ENCODE results near the gene ELFN1.

ELFN1 gene

DNA sequence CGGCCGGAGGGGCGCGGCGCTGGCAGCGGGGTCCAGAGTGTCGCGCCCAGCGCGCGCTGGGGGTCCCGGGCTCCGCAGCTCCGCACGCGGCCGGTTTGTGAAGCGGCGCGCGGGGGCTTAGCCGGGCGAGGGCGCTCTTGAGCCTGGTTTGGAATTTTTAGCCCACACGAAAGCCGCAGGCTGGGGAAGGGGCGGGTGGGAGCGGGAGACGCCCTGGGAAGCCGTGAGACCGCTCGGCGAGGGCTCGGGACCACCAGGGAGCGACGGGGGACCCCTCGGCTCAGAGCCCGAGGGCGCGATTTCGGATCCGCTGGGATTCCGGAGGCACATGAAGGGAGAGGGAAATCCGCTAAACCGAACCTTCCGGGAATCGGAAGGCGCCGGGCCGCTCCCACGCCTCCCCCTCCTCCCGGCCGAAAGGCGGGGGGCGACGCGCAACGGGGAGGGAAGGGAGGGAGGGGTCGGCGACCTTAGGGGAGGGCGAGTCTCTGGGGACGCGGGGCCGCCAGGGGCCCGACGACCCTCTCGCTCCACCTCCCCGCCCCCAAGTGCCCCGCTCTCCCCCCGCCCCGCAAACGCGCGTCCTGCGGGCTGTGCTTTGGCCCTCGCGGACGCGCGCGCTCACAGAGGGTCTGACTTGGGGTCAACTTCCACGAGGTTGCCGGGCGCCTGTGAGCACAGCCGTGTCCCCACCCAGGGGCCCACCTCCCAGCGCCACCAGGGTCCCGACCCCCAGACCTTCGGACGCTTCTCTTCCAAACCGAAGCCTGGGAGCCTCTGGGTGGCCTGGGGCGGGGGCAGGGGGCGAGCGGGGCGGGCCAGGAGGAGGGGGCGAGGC, 5.1 kb upstream of the ELFN1 start:
- DNase-seq, result no peak

DNA sequence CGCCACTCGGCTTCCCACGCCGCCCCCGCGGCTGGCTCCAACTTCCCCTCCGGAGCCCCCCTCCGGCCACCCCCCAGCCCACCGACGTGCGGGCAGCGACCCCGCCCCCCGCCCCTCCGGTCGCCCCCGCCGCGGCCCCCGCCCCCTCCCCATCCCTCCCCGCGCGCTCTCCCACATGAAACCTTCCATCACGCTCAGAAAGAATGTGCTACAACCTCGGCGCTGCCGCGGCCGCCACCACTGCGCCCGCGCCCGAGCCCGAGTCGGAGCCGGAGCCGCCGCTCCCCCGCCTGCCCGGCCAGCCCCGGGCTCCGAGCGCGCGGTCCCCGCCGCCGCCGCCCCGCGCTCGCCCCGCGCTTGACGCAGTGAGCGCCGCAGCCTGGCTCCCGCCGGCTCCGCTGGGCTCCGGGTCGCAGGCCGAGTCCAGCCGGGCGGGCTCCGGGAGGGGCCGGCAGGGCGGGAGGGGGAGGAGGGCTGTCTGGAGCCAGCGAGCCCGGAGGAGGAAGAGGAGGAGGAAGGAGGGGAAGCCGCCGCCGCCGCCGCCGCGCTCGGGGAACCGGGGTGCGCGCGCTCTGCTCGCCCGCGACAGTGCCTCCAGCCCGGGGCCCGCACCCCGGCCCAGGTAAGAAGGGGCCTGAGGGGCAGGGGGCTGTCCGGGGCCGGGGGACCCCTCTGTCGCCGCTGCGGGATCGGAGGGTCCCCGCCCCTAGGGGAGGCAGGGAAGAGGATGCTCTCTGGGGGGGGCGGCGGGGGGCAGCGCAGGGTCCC, 4.3 kb upstream of the ELFN1 start:
- DNase-seq, result no peak

DNA sequence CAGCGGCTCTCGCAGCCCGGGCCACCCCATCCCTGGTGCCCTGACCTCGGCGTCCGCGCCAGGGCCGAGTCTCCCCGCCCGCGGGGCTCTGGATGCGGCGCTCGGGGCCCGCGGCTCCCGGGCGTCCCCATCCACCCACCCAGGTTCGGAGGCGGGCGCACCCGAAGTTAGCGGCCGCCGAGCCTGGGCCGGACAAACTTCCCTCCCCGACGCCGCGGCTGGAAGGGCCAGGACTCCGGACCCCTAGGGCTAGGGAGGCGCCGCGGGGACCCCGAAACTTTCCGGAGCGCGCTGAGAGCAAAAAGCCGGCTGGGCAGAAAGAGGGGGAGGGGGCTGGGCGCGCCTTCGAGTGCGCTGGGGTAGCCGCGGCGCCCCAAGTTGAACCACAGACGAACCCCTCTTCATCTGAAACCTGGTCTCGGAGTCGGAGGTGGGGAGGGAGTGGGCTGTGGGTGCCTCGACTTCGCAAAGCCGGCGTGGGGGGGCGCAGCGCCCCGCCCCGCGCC, 3.7 kb upstream of the ELFN1 start:
- DNase-seq, result no peak

DNA sequence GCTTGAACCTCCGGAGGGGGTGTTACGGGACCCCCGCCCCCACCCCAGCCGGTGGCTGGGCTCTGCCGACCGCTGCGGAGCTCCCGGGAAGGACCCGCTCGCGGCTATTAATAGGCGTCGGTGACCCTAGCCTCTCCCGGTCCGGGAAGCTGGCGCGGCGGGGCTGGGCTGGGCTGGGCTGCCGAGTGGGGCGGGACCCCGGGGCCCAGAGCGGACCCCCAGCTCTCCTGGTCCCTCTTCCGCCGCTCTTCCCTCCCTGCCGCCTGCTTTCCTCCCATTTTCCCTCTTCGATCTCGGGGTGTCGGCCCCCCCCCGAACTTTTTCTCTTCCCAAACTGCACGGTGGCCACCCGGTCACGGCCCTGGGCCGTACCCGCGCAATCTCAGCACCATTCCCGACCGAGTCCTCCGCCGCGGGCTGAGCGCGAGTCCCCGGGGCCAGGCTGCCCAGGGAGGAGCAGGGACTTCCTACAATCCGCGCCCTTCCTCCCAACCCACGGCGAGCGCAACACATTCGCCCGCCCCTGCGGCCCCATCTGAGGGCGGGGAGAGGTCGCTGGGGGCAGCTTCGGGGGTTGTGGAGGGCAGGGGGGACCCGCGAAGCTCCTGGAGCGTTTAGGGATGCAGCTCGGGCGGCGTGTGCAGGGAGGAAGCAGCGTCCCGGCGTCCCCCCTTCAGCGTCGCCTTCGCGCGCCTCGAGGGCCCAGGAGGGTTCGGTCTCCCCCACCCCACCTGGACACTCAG, 3.1 kb upstream of the ELFN1 start:
- DNase-seq, result no peak

DNA sequence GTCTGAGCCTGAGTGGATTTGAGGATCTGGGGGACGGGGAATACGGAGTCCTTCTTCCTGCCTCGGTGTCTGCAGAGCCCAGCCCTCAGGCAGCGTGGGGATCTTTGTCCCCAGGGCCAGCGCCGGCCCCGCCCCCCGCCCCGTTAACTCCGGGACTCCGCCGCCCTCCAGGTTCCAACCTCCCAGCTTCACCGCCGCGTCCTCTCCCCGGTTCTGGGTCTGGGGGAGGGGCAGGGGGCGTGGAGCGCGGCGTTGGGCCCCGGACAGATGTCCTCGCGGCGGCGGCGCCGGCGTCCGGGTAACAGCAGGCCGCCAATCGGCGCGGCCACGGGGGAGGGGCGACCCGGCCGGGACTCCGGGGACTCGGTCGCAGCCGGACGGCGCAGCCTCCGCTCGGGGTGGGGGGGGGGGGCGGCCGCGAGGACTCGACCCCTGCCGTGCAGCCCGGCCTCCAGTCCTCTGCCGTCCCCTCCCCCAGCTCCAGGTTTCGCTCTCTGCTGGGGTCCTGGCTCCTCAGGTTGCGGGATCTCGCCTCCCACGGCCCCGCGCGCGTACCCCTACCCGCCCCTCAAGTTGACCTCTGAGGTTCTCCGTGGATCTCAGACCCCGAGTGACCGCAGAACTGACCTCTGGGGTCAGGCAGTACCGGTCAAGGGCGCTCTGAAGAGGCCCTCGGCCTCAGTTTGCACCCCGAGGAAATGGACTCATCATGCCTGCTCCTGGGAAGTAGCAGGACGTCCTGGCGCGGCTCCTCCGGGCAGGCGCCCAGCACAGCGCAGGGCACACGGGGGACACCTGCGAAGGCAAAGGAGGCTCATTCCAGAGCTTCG, 2.3 kb upstream of the ELFN1 start:
- DNase-seq, result no peak

DNA sequence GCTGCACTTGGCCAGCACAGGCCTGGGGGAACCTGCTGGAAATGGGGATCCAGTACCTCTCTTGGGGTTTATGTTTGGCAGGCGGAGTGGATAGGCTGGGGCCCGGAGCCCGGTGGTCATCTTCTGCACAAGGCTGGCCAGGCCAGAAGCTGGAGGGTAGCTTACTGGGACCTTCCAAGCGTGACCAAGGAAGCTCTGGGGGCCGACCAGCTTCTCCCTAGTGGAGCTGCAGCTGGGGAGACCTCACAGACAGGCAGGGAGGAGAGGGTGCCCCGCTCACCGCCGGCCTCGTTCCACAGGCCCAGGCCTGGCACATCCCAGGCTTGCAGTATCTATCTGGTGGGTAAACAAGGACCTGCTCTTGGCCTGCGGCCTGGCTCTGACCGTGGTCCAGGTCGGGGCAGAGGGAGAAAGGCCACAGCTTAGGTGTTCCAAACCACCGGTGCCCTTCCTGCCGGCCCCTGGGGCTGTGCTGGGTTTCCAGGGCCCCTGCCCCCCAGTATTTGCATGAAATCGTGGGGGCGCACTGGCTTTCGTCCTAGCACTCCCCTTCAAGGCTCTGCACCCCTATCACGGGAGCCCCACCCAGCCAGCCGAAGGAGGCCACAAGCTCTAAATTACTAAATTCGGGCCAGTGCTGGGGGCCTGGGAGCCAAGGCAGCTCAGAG, 1.5 kb upstream of the ELFN1 start:
- no peak for DNase-seq

DNA sequence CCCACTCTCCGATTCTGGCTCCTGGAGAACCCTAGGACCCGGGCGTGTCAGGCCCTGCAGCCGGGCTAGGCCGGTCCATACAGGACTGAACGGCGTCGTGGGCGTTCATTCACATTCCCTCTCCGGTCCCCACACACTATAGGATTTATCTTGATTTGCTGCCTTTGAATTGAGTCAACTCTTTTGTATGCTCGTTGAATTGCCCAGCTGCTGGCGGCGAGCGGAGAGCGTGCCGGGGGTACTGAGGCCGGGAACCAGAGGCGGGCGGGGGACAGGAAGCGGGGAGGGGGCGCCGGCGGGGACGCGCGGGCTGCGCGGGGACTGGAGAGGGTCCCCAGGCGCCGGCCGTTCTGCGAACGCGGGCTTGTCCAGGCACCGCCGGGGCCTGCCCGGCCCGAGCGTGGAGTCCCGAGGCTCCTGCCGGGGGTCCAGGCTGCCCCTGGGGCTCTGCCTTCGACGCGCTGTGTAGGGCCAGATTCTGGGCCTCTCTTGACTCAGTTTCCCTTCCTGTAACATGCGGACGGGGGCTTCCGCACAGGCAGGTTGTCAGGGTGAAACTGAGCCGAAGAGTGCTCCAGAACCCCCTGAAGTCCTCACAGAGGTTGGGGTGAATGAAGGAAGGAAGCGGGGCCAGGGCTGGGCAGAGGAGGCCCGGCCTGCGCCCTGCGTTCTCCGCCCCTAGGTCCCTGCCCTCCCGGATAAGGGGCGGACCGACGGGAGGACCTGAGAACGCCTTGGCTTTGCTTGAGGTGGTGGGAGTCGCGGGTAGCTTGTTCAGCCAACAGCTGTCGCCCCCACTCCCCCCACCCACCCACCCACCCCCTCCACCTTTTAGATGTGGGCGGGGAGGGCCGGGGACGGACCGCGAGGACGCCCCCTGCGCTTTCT, 769 bp upstream of the ELFN1 start:
- no peak for DNase-seq

DNA sequence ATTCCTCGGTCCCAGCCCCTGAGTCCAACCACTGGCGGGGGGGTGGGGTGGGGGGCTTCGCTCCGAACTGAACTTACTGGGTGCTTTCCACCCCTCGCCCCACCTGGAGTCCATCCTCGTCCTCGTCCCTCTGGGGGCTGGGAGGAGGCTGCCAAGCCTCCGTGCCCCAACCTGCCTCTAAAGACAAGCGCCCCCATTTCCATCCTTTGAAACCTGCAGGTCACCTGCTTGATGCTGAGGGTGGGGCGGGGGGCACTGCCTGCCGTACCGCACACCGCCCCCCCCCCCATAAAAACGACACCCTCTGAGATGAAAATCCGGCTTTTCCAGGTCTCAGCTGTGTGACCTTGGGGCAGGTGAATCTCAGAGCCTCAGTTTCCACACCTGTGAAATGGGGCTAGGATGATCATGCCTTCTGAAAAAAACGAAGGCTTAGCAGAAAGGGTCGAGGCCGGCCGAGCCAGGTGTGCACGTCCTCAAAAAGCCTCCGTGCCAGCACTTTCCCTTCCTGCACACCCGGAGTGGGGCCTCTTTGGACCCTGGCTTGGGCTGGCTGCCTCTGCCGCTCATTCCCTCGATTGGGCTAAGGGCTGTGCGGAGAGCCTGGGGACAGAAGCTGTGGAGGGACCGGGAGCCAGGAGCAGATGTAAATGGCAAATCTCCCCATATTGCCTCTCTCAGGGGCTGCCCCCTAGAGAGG, 967 bp downstream of the ELFN1 start:
- no peak for DNase-seq

DNA sequence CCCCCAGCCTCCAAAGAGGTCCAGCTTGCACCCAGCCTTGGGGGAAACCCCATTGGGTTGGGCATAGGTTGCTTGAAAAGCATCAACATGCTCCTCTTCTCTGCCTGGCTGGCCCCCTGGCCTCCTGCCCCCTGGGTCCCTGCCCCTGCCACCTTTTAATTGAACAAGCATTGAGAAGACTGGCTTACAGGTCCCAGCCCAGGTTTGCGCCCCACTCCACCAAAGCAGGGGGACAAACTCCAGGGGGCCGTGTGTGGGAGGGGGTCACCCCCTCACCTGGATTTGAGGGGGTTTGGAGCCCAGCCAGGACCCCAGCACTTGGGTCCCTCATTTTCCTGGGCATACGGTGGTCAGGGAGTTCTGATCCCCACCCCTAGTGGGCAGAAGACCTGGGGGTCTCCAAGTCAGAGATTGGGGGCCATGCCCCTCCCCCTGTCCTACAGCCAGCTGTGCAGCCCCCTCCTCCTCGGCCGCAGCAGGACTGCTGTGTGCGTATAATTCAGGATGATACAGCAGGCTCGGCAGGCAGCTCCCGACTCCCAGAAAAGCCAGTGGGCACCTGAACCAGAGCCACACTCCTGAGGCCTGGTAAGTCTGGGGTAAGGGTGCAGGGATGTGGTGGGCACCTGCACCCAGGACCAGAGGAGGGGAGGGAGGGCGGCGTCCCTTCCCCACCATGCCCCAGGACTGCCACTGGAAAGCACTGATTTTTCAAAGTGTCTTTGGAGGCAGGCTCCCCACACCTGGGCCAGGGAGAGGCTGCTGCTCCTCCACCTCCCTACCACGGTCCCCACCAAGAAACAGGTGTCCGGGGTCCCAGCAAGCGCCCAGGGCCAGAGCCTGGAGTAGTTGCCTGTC, 1.7 kb downstream of the ELFN1 start:
- DNase-seq, result no peak

DNA sequence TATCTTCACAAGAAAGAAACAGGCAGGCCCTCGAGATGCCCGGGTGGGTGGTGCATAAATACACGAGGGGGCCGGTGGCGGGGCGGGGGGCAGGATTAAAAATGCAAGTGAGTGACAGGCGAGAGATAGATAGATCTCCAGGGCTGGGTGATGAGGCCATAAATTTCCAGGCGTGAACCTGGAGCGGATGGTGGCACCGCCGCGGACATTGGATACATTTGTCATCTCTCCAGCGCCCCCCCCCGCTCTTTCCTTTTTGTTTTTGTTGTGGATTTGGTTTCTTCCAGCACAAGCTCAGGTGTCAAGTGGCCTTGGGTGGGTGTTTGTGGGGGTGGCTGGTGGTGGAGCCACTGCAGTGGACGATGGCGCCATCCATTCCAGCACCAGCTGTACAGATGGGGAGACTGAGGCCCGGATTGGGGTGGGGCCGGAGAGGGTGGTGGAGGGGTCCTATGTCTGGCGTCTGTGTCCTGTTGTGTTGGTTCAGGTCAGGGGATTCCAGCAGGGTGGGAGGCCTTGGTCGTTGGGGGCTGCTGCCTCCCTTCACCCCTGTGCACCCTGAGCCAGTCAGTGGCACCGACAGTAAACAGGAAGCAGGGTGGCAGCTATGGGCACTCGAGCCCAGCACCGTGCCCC, 2.9 kb downstream of the ELFN1 start:
- DNase-seq, result no peak

DNA sequence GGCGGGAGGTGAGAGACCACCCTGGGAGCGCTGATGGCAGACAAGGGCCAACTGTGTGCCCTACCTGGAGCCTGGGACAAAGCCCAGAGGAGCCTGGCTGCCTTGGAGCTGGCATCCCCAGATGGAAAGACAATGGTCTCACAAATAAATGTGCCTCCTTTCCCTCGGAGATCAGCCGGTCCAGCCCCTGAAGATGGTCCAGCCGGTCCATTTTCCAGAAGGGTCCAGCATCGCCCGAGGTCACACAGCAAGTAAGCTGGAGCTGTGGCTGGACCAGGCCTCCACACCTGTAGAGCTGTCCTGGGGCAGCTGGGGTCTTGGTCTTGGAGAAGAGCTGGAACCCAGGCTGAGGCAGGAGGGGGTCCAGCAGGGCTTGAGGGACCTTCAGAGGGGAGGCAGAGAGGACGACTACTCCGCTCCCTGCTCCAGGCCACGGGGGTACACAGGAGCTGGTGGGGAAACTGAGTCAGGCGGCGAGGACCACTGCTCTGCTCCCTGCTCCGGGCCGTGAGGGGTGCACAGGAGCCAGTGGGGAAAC, 3.6 kb downstream of the ELFN1 start:
- DNase-seq, result no peak

DNA sequence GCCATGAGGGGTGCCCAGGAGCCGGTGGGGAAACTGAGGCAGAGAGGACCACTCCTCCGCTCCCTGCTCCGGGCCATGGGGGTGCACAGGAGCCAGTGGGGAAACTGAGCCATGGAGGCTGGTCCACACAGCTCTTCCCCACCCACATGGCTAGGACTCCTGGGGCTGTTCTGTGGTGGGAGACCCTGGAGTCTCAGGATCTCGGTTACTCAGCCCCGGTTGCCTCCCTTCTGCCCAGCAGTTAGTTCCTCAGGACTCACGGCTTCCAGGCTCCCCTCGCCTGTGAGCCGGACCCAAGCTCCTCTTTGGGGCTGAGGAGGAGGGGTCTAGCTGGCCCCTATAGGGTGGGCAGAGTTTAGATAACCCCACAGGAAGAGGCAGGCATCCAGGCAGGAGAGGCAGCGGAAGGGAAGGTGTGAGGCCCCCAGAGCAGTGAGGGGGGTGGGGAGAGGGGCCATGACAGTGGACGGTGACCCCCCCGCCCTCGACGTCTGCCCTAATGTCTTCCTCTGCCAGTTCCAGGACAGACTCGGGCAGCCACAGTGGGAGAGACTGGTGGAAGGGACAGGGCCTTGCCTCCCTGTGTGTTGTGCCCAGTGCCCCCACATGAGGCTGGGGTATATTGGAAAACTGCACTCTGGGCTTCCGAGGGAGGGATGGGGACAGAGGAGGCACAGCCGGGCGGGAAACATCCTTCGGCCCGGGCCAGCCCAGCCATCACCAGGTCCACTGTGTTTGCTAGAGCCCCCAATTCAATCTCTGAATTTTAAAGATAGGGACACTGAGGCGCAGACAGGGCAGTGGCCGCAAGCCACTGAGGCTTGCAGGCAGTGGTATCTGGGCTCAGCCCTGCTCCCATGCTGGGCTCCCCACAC, 4.3 kb downstream of the ELFN1 start:
- no peak for DNase-seq

DNA sequence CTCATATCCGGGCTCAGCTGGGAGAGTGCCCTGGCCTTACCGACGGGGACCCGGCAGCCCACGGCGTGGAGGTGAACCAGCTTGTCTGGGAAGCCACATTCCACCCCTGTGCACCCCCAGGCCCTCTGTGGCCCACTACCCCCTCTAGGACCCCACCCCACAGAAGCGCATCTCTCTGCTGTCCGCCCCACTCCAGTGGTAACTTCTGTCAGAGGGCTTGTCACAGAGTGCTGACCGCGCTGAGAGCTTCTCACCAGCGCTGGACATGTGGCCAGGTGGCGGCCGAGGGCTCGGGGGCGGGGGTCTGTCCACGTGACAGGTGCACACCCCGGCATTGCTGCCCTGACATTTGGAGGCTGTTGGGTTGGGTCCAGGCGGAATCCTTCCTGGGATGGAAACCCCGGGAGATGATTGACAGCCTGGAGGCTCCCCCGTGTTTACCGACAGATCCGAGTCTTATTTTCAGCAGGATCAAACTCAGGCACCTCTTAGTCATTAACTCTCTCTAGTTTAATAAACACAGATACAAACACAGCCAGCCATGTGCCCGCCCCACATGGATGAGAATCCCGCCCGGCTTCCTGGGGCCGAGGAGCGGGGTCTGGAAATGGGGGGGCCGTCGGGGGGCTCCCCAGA, 5.1 kb downstream of the ELFN1 start:
- no peak for DNase-seq

DNA sequence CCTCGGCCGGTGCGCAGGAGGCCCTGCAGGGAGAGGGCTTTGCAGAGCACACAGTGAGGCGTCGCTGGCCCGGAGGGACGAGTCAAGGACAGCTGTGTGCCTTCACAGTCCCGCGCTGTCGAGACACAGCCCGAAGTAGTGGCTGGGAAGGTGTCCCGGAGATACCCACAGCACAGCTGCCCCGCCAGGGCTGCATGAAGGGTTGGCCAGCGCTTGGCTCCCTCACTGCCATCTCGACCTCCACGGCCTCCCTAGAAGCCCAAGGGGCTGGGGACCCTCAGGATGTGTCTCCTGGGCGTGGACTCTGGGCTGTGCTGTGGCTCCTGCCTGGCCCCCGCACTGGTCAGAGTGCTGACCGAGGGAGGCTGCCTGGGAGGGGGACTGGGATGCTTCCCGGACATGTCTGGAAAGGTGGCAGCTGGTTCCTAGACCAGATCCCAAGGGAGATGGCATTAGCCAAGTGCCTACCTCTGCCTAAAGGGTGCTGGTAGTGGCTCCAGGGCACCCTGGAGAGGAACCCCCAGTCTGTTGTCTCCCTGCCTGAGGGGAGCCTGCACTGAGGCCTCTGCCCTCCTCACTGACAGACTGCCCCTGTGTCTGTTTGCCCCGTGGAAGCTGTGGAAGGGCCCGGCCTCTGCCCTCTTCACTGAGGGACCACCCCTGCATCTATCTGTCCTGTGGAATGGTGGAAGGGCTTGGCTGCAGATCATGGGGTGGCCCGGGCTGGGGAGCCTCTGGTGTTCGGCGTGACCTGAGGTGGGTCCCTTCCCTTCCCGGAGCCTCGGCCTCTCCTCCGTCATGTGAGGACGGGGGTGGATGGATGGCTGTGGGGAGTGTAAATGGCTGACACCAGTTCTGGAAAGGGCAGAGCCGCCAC, 5.8 kb downstream of the ELFN1 start:
- no peak for DNase-seq

DNA sequence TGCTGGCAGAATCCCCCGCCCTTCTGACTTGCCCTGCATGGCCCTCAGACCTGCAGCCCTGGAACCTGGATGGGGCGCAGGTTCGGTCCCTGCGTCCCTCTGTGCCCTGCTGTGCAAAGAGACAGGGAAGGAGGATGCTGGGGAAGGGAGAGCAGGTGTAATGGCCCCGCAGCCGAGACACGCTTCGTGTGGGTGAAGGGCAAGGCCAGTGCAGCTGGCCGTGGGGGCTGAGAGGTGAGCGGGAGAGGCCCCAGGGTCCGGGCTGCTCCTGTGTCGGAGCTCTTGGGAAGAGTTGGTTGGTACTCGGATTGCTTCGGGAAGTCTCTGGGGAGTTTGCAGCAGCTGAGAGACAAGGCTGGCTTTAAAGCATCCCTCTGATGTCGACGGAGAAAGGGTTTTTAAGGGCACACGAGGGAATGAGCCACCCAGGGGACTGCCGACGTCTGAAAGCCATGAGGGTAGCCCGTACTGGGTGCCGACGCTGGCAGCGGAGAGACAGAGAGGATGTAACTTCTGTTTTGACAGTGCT, 6.5 kb downstream of the ELFN1 start:
- DNase-seq, result no peak

All from SIG-M5 (cell line).